NB4 (cell line): ENCODE results near the gene ALDH9A1.

Experiments used
- MYC ChIP-seq: IDR thresholded peaks from 2 replicates; pipeline ENCODE4 v1.6.1; 2011; ENCODE audit warnings: low read depth, low read length
- POLR2A ChIP-seq: IDR thresholded peaks from 2 replicates; pipeline ENCODE4 v1.6.1; 2011; ENCODE audit warnings: mild to moderate bottlenecking; ENCODE audit not compliant: insufficient read length; ENCODE audit errors: extremely low read depth
- TF ChIP-seq, protein P1 (sequence below): IDR thresholded peaks from one replicate; pipeline ENCODE4 v1.5.1; 2012; ENCODE audit warnings: low read depth, low read length
- TF ChIP-seq, protein P2 (sequence below): IDR thresholded peaks from 2 replicates; pipeline ENCODE4 v1.6.1; 2011; ENCODE audit warnings: low read depth, low read length

DNA sequence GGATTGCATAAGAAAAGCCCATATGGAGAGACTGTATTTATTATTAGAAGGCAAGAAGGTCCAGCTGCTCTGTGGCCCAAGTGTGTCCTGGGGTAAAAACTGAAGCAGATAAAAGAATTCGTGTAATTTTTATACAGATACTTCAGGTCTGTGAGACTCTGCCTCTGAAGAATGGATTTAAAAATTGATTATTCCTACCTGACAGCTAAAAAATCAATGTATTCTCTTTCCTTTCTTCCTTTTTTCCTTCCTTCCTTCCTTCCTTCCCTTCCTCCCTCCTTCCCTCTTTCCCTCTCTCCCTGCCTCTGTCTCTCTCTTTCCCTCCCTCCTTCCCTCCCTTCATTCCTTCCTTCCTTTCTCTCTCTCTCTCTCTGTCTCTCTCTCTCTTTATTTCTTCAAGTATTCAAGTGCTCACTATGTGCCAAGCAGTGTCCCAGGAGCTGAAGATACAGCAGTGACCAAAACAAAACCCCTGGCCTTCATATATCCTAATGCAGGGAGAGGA is 78.7 kb downstream of the ALDH9A1 start:
- TF ChIP-seq POLR2A (no peak), MYC (no peak)
- TF ChIP-seq, protein P1, sequence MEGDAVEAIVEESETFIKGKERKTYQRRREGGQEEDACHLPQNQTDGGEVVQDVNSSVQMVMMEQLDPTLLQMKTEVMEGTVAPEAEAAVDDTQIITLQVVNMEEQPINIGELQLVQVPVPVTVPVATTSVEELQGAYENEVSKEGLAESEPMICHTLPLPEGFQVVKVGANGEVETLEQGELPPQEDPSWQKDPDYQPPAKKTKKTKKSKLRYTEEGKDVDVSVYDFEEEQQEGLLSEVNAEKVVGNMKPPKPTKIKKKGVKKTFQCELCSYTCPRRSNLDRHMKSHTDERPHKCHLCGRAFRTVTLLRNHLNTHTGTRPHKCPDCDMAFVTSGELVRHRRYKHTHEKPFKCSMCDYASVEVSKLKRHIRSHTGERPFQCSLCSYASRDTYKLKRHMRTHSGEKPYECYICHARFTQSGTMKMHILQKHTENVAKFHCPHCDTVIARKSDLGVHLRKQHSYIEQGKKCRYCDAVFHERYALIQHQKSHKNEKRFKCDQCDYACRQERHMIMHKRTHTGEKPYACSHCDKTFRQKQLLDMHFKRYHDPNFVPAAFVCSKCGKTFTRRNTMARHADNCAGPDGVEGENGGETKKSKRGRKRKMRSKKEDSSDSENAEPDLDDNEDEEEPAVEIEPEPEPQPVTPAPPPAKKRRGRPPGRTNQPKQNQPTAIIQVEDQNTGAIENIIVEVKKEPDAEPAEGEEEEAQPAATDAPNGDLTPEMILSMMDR = no peak
- TF ChIP-seq, protein P2, sequence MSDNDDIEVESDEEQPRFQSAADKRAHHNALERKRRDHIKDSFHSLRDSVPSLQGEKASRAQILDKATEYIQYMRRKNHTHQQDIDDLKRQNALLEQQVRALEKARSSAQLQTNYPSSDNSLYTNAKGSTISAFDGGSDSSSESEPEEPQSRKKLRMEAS = no peak
